PC-3 (cell line): ENCODE data around the gene PRR15L. TPM values are rescaled to one million over a fixed set of nuclear protein-coding genes. Genes with fewer than 3 reads are reported as not detected.

Experiments used
- ATAC-seq: fragments of 200-7000 bp; cut with Tn5 transposase; 2 replicates; pipeline ENCODE4 v1.9.1; 2020; ENCODE audit warnings: mild to moderate bottlenecking, moderate library complexity
- BruUV-seq: library from RNA; stranded (reverse); fragments of 400-500 nt; replicated peaks from 2 replicates; lab custom pipeline; 2021; lab: Mats Ljungman, UMichigan
- CTCF ChIA-PET: fragments of 300-600 bp; sonication (Branson Sonifier 250); formaldehyde crosslinking; loops from one replicate; lab custom pipeline; 2022; ENCODE audit warnings: antibody characterized with exemption; lab: Charles Lee
- POLR2A ChIA-PET: fragments of 300-600 bp; sonication (Branson Sonifier 250); formaldehyde crosslinking; loops from one replicate; lab custom pipeline; 2022; ENCODE audit warnings: antibody characterized with exemption; ENCODE audit not compliant: unreplicated experiment; lab: Charles Lee
- DNase-seq: peaks from one replicate; pipeline ENCODE4 v3.0.0-alpha.2; 2015
- H2AFZ ChIP-seq: fragments of 300-600 bp; sonication (generic); 2 replicates; pipeline ENCODE4 v1.6.0; 2016; ENCODE audit warnings: antibody characterized with exemption, low read length
- H3F3A ChIP-seq: fragments of 300-600 bp; sonication (generic); one replicate; pipeline ENCODE4 v1.6.0; 2017; ENCODE audit warnings: antibody characterized with exemption, low read length, control low read depth, mild to moderate bottlenecking; ENCODE audit not compliant: unreplicated experiment
- H3K27ac ChIP-seq: fragments of 300-600 bp; sonication (generic); 2 replicates; pipeline ENCODE4 v1.5.1; 2016; ENCODE audit warnings: mild to moderate bottlenecking, low read length
- H3K27me3 ChIP-seq: fragments of 300-600 bp; sonication (generic); 2 replicates; pipeline ENCODE4 v1.6.1; 2016; ENCODE audit warnings: low read length, mixed read lengths
- H3K36me3 ChIP-seq: fragments of 300-600 bp; sonication (generic); 2 replicates; pipeline ENCODE4 v1.6.1; 2016; ENCODE audit warnings: low read depth, mixed run types, low read length, mixed read lengths
- H3K4me1 ChIP-seq: fragments of 300-600 bp; sonication (generic); 2 replicates; pipeline ENCODE4 v1.5.1; 2016; ENCODE audit warnings: low read length; ENCODE audit not compliant: insufficient read depth
- H3K4me2 ChIP-seq: fragments of 300-600 bp; sonication (generic); 2 replicates; pipeline ENCODE4 v1.6.0; 2016; ENCODE audit warnings: low read length
- H3K4me3 ChIP-seq: fragments of 300-600 bp; sonication (generic); 2 replicates; pipeline ENCODE4 v1.5.1; 2016; ENCODE audit warnings: mild to moderate bottlenecking, low read length, mixed read lengths
- H3K79me2 ChIP-seq: fragments of 300-600 bp; sonication (generic); 2 replicates; pipeline ENCODE4 v1.6.1; 2017; ENCODE audit warnings: low read length, mixed read lengths
- H3K9ac ChIP-seq: fragments of 300-600 bp; sonication (generic); 2 replicates; pipeline ENCODE4 v1.6.0; 2016; ENCODE audit warnings: mild to moderate bottlenecking, low read length
- H3K9me2 ChIP-seq: fragments of 300-600 bp; sonication (generic); replicated peaks from 2 replicates; pipeline ENCODE4 v1.6.1; 2016; ENCODE audit warnings: mixed run types, low read length, mixed read lengths
- H3K9me3 ChIP-seq: fragments of 300-600 bp; sonication (generic); 2 replicates; pipeline ENCODE4 v1.6.1; 2016; ENCODE audit warnings: low read length, mixed read lengths
- H4K20me1 ChIP-seq: fragments of 300-600 bp; sonication (generic); 2 replicates; pipeline ENCODE4 v1.6.1; 2016; ENCODE audit warnings: low read length, mixed read lengths
- EZH2 ChIP-seq: fragments of 300-600 bp; sonication (generic); IDR thresholded peaks from one replicate; pipeline ENCODE4 v1.6.1; 2017; ENCODE audit warnings: antibody characterized with exemption, mild to moderate bottlenecking, low read length; ENCODE audit not compliant: unreplicated experiment
- EZH2phosphoT487 ChIP-seq: fragments of 300-600 bp; sonication (generic); IDR thresholded peaks from 2 replicates; pipeline ENCODE4 v1.6.1; 2018; ENCODE audit warnings: mild to moderate bottlenecking, antibody characterized with exemption, low read length, borderline replicate concordance
- intact Hi-C: fragments of 100-400 bp; cut with micrococcal nuclease; formaldehyde crosslinking; loops from 2 replicates; pipeline ENCODE4 v1.9.0; 2023
- total RNA-seq: library from RNA; depleted of rRNA; stranded (reverse); fragments of >200 nt; gene quantifications from 2 replicates; pipeline ENCODE4 v1.2.3, GENCODE V29; 2014
- TF ChIP-seq, protein P1 (sequence below): fragments of 300-600 bp; sonication (generic); conservative IDR thresholded peaks from 2 replicates; pipeline ENCODE4 v1.5.1; 2017; ENCODE audit warnings: antibody characterized with exemption, low read depth, mild to moderate bottlenecking, low read length

PRR15L gene
- total RNA-seq, 1 experiment from 2014 or later = 6.0 TPM

DNA sequence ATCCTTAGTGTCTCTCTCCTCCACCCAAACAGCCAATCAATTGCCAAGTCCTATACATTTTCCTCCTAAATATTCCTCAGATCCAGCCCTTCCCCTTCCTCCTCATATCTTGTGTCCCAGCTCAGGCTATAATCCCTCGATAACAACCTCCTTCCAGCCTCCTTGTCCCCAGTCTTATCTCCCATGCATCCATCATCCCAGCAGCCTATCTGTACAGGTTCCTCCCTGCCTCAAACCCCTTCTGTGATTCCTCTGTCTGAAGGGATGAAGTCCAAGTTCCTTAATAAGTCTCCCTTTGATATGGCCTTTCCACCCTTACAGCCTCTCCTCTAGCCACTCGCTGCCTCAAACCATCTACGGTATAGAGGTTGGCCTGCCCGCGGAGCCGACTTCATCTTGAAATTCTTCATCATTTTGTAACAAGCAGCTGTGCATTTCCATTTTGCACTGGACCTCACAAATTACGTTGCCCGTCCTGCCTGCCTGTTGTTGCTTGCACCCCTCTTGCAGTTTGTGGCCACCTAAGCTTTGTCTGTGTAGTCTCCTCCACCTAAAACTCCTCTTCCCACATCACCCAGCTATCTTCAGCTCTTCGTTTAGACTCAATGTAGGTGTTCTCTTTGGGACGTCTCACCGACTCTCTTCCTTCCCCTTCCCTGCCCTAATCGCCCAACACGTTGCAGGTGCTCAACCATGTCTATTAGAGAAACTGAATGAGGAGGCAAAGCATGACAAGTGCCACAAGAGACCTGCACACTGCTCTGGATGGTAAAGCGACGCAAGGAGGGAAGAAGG lies 12.4 kb upstream of the PRR15L start:
- intact Hi-C loops = loop anchor here (1.0 to 2.0 kb wide), 6 partner anchors 21 to 74 kb away; partner anchors contain the start of genes PNPO and SP2
- Histone ChIP-seq H3K9ac (peak overlapping the region; percentile 32; the same call in 1 of the 2 replicates), H3K36me3 (peaks cover 4% of the 10 kb centered on the region; the same call in 1 of the 2 replicates), H3K9me3 (no peaks in the 10 kb centered on the region), H4K20me1 (no peaks in the 10 kb centered on the region), H2AFZ (peak overlapping the region; percentile 88), H3K4me2 (peak overlapping the region; percentile 79), H3K4me1 (peaks cover 49% of the 10 kb centered on the region), H3K4me3 (peak overlapping the region; percentile 49), H3K9me2 (no peaks in the 10 kb centered on the region), H3K27ac (peak overlapping the region; percentile 34), H3K79me2 (peaks cover 23% of the 10 kb centered on the region), H3K27me3 (no peaks in the 10 kb centered on the region), H3F3A (no peaks in the 10 kb centered on the region)
- BruUV-seq = no TSS peak
- no peak for ATAC-seq
- ChIA-PET CTCF (interaction anchor here (0.5 to 2.7 kb wide), 14 partner anchors 13 to 338 kb away, joined by 3 to 60 read pairs (median 7); partner anchors contain the start of genes PNPO, PRR15L and SCRN2), POLR2A (interaction anchor here (0.5 to 1.6 kb wide), 9 partner anchors 13 to 105 kb away, joined by 3 to 30 read pairs (median 4); partner anchors contain the start of genes NFE2L1, PNPO and PRR15L)
- DNase-seq = no peak
- TF ChIP-seq EZH2 (no peak), EZH2phosphoT487 (no peak)
- TF ChIP-seq, protein P1, sequence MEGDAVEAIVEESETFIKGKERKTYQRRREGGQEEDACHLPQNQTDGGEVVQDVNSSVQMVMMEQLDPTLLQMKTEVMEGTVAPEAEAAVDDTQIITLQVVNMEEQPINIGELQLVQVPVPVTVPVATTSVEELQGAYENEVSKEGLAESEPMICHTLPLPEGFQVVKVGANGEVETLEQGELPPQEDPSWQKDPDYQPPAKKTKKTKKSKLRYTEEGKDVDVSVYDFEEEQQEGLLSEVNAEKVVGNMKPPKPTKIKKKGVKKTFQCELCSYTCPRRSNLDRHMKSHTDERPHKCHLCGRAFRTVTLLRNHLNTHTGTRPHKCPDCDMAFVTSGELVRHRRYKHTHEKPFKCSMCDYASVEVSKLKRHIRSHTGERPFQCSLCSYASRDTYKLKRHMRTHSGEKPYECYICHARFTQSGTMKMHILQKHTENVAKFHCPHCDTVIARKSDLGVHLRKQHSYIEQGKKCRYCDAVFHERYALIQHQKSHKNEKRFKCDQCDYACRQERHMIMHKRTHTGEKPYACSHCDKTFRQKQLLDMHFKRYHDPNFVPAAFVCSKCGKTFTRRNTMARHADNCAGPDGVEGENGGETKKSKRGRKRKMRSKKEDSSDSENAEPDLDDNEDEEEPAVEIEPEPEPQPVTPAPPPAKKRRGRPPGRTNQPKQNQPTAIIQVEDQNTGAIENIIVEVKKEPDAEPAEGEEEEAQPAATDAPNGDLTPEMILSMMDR = no peak

DNA sequence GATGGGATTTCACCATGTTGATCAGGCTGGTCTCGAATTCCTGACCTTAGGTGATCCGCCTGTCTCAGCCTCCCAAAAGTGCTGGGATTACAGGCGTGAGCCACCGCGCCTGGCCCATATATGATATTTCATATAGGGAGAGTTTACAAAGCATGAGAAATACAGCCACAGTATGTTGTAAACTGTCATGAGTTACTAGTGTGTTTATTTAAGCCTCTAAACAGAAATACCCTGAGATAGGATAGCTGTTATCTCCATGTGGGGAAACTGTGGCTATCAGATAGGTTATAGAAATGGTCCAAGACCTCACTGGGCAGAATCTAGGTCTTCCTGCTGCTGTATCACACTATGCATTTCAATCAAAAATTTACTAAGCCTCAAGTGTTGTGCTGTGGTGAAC lies 11.2 kb upstream of the PRR15L start:
- H3K27me3 ChIP-seq = no peaks in the 10 kb centered on the region
- no peak for ATAC-seq
- H3K36me3 ChIP-seq = no peaks in the 10 kb centered on the region; the same call in 1 of the 2 replicates
- H2AFZ ChIP-seq = no peak overlapping the region
- POLR2A ChIA-PET = interaction anchor here (0.6 to 1.1 kb wide), 2 partner anchors 18 to 19 kb away, joined by 3 read pairs; no protein-coding TSS in a partner anchor
- BruUV-seq = no TSS peak
- no peaks in the 10 kb centered on the region for H3F3A ChIP-seq
- no peak for DNase-seq
- H3K9me2 ChIP-seq = no peaks in the 10 kb centered on the region
- no peak overlapping the region for H3K4me2 ChIP-seq
- peaks cover 23% of the 10 kb centered on the region for H3K79me2 ChIP-seq
- peak overlapping the region; percentile 92 for H3K27ac ChIP-seq
- H3K4me1 ChIP-seq = peaks cover 49% of the 10 kb centered on the region
- H3K4me3 ChIP-seq = no peak overlapping the region
- CTCF ChIA-PET = interaction anchor here (1.0 to 2.0 kb wide), 4 partner anchors 19 to 50 kb away, joined by 4 to 10 read pairs (median 6); no protein-coding TSS in a partner anchor
- no peaks in the 10 kb centered on the region for H3K9me3 ChIP-seq
- intact Hi-C loops = no loop called here
- no peaks in the 10 kb centered on the region for H4K20me1 ChIP-seq
- H3K9ac ChIP-seq = peak overlapping the region; percentile 61; the same call in 1 of the 2 replicates
- TF ChIP-seq EZH2 = no peak
- TF ChIP-seq, protein P1 = no peak
- no peak for TF ChIP-seq EZH2phosphoT487
